ENCODE results near the gene CLDN2.

Gene CLDN2

DNA sequence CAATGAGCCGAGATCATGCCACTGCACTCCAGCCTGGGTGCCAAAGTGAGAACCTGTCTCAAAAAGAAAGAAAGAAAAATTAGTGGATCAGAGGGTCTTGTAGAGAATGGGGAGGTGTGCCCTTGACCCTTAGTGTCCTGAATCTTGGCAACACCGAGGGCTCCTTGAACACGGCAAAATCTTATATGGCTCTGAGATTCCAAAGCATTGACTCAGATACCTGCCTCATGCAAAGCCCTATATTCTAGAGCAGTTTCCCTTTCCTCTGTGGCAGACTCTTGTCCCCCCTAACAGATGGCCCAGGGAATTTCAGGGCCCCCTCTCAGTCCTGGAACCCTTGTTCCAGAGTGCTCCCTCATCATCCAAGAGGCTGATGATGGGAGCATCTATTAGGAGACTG is 6.8 kb downstream of the CLDN2 start:
- no peak for DNase-seq

DNA sequence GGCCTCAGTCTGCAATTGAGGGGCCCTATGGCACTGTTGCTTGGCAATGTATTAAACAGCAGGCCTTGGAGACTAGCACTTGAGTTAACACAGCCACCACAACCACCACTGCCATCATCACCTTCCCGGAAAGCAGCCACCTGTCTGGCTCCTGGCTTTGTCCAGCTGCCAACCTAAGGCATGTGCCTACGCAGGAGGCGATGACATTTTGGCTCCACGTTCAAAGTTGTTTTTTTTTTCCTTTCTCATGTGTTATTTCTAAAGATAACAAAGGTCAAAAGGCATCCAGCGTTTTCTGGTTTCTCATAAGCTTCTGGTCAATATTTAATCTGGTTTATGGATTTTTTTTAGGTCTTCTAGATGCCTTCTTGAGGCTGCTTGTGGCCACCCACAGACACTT is 7.5 kb downstream of the CLDN2 start:
- no peak for DNase-seq

DNA sequence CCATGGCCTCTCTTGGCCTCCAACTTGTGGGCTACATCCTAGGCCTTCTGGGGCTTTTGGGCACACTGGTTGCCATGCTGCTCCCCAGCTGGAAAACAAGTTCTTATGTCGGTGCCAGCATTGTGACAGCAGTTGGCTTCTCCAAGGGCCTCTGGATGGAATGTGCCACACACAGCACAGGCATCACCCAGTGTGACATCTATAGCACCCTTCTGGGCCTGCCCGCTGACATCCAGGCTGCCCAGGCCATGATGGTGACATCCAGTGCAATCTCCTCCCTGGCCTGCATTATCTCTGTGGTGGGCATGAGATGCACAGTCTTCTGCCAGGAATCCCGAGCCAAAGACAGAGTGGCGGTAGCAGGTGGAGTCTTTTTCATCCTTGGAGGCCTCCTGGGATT is 8.0 kb downstream of the CLDN2 start:
- DNase-seq, result no peak

DNA sequence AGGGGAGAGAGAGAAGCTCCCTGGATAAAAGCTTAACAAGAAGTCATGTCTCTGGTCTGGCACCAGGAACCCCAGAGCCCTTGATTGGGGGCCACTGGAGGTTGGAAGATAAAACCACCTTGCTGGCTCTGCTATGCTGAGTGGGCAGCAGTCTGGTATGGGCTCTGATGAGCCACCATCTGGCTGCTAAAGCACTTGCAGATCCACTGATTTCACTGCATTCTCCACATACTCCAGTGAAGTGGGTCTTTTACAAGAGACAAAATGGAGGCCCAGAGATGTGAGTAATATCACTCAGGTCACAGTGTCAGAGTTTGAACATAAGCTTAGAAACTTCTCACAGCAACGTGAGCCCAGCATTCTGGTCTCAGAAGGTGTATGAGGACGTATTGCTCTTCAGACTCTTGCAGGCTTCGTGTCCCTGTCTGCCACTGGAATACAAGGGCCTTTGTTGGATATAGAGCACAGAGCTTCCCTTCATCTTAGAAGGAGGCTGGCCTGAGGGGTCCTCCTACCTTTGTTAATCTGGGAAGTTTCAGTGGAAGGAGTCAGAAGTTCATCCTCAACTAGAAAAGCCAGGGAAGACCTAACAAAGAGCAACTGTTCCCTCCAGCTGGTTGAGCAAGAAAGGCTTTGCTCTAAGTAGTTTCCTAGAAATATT is 11.8 kb downstream of the CLDN2 start:
- DNase-seq, result no peak

DNA sequence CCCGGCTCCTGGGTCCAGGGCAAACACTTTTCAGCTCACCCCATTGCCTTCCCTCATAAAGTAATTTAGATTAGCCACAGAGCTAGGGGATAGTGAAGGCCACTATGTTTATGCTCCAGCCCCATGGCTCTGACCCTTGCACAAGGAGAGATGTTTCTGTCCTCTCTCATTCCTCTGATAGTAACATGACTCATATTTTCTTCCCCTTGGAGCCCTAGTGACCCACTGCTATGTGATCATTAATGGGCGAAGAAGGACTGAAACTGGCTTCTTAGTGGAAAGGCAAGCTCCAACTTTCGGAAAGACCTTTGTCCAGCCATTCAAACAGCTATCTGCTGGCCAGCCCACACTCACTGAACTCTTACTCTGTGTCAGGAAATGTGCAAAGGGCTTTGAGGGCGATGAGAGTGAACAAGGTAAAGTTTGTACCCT is 12.3 kb downstream of the CLDN2 start:
- DNase-seq, result no peak

DNA sequence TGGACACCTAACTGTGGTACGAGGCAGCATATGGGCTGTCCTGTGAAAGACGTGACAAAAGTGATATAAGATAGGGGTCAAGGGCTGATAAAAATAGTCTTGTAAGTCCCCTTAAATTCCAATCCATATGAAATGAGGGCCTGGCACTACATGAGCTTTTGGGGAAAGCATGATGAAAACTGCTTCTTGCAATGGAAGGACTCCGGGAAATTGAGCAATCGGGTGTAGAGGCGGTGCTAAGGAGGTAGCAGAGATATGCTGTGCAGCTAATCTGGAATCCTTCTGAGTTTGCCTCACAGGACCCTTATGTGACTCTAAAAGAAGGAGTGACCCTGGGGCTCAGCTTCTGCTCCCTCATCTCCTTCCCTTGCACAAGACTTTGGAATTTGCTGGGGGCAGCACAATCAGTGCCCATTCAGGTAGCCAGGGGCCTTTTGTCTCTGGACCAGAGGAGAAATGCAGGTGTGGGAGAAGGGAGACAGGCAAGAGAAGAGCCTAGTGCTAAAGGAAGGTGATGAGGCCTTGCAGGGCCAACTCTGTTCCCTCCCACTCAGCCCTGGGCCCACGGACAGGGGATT is 12.8 kb downstream of the CLDN2 start:
- no peak for DNase-seq

DNA sequence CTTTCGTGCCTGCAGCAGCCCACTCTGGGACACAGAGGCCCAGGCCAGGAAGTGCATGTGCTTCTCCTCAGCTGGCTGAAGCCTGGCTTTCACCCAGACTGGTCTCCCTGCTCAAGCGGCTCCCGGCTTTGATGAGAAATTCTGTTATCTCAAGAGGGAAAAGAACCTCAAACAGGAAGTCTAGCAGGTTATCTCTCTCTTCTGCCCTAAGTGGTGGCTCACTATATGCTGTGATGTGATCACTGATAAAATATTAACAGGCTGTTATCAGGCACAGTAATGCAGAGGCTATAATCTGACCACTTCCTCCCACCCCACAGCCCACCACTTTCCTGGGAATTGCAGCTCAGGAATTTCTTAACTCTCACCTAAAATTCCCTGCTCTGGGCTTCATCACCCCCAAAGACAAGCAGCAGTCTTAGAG is 13.3 kb downstream of the CLDN2 start:
- DNase-seq, result no peak

DNA sequence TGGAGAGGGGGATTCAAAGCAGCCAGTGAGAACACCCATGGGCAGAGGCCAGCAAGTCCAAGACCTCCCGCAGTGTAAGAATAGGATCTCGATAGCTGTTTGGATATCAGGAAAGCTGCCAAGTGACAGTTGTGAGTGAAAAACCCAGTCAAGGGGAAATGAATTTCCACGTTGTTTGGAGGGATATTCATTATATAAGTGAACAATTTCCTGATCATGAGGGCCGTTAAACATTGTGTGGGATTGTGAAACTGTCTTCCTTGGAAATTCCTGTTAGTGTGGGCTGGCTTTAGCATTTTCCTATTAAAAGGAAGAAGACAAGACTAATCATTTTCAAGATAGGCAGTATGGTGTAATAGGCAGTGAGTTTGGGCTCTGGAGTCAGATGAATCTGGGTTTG is 15.0 kb downstream of the CLDN2 start:
- no peak for DNase-seq

DNA sequence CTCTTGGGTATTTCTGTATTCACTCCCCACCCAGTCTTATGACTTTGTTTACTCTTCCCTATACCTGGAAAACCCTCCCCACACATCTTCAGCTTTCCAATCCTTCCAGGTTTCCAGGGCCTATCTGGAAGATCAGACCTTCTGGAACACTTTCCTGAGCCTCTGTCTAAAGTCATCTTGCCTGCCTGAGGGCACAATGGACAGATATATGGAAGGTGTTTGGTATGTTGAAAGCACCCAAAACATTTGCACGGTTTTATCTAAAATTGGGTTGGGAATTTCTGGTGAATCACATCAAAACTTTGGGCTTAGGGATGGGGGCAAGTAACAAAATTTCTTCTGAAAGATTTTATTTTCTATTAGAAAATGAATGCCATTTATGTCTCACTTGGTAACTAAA is 16.0 kb downstream of the CLDN2 start:
- DNase-seq, result no peak

DNA sequence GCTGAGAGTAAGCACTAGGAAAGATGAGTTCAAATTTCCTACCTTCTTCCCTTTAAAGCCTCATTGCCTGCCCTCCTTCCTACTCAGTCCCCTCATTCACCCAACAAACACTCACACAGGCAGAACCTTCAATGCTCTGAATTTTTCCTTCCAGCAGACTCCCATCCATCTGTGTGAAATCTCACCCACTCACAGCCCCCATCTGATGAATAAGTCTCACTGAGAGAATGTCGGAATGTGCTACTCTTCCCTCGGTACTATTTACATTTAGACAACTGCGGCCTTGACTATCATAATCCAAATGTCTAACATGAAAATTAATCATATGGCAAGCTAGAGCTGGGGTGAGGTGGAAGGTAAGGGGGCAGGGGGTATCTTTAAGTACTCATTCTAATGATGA is 19.4 kb downstream of the CLDN2 start:
- DNase-seq, result no peak

DNA sequence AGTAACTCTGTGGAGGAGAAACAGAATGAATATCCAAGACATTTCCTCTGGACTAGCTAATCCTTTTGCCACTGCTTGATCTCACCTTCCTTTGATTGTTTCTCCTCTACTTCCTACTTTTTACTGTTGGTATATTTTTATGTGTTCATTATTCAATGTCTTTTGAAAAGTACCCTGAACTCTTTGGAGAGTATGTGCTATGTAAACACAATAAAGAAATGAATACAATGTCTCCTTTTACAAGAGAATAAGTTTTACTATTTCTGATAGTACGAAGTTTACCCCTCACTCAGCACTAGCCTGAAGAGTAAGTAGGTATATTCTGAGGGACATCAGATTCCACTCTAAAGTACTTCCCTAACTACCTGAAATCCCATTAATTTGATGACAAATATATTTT is 19.9 kb downstream of the CLDN2 start:
- DNase-seq, result no peak

DNA sequence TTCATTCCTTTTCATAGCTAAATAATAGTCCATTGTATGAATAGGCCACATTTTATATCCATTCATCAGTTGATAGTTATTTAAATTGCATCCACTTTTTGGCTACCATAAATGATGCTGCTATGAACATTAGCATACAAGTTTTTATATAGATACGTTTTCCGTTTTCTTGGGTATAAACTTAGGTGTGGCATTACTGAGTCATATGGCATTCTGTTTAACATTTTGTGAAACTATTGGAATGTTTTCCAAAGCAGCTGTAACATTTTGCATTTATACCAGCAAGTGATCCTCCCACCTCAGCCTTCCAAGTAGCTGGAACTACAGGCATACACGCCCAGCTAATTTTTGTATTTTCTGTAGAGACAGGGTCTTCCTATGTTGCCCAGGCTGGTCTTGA is 26.3 kb downstream of the CLDN2 start:
- no peak for DNase-seq

DNA sequence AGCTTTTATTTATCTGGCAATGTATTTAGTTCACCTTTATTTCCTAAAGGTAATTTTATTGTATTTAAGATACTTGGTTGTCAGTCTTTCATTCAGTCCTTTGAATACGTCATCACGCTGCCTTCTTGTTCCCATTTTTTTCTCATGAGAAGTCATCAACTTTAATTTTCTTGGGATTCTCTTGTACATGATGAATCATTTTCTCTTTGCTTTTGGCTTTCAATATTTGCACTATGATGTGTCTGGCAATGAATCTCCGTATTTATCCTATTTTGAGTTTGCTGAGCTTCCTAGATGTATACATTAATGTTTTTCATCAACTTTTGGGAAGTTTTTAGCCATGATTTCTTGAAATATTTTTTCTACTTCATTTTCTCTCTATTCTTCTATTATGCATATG is 28.4 kb downstream of the CLDN2 start:
- DNase-seq, result no peak

DNA sequence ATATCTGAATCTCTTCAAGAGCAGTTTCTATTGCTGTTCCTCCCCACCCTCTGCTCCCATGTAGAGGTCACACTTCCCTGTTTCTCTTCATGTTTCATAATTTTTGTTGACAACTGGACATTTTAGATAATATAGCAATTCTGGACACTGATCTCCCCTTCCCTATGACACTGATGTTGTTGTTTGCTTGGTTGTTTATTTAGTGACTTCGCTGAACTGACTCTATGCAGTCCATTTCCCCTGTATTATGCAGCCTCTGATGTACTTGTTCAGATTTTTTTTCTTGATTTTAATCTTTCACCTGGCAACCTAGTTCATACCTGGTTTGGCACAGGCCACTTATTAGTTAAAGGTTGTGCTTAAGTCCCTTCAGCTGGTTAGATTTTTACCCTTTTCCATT is 29.2 kb downstream of the CLDN2 start:
- no peak for DNase-seq

DNA sequence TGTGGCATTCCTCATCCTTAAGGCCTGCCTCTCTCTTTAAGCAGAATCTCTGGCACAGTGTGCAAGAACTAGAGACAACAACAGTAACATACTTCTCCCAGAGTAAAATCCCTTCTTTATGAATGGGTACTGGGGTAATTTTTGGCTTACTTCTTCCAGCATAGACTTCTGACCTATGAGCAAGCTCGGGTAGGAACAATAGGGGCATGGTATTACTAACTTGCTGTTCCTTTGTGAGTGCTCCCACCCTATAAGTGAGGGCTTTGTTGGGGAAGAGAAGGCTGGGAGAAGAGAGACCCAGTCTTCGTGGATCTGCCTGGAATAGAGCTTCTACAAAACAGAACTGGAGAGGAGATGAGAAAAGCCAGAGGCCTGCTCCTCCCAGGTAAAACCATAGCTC is 30.2 kb downstream of the CLDN2 start:
- DNase-seq, result no peak

DNA sequence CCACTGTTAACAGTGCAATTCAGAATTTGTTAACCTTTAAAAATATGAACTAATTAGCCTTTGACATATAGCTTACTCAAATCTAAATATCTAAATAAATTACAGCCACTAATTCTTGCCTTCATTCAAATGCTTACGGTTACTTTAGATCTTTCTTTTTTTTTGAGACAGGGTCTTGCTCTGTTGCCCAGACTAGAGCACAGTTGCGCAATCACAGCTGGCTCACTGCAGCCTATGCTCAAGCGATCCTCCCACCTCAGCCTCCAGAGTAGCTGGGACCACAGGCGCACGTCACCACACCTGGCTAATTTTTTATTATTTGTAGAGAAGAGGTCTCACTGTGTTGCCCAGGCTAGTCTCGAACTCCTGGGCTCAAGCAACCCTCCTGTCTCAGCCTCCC is 31.0 kb downstream of the CLDN2 start:
- DNase-seq, result no peak

DNA sequence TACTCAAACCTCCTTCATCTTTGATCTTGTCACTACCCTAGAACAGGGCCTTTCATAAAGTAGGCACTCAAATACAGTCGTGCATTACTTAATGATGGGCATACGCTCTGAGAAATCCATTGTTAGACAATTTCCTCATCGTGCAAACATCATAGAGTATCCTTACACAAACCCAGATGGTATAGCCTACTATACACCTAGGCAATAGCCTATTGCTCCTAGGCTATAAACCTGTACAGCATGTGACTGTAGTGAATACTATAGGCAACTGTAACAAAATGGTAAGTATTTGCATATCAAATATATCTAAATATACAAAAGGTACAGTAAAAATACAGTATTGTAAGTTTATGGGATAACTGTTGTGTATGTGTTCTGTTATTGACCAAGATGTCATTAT is 31.9 kb downstream of the CLDN2 start:
- no peak for DNase-seq

DNA sequence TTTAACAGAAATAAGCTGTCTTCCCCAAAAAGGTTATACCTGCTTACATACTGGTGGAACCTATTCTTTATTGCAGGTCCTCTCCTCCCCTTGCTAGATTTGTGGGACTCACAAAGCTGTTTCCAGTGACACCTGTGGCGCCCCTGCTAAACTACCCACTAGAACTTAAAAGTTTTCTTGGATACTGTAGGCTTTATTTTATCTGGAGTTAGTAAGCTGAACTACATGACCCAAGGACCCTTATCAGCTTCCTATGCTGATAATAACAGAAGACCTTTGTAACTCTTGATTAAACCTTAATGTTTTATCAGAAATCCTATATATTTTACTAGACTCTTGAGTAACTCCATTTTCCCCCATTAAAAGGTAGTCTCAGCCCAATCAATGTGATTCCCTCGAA is 32.3 kb downstream of the CLDN2 start:
- DNase-seq, result no peak

DNA sequence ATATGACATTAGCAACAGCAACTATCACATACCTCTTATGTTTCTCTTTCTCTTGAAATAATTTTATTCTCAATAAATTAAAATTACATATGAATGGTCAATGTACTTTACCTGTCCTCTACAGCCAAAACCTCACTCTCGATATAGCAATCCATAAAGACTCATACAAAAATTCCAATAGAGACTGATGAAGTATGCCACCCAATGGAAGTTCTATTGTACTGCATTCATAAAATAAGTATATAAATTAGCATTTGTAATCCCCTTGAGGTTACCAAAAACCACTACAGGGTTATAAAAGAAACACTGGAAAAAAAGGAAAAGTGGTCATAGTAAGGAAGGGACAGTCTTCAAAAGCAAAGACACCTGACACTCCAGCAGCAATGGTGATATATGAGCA is 32.8 kb downstream of the CLDN2 start:
- no peak for DNase-seq

DNA sequence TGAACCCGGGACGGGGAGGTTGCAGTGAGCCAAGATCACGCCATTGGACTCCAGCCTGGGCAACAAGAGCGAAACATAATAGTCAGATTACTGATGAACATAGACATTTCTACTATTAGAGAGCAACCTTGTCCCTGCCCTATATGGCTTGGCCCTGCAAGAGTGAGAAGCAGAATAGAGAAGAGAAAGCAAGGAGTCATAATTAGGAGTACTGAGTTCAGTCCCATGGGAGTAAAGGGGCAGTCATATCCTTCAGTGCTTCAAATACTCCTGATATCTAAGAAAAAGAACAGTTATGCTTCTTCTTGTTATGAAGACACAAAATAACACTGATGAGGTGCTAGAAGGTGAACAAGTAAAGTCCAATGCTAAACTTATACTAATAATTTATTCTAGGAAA is 33.8 kb downstream of the CLDN2 start:
- no peak for DNase-seq

DNA sequence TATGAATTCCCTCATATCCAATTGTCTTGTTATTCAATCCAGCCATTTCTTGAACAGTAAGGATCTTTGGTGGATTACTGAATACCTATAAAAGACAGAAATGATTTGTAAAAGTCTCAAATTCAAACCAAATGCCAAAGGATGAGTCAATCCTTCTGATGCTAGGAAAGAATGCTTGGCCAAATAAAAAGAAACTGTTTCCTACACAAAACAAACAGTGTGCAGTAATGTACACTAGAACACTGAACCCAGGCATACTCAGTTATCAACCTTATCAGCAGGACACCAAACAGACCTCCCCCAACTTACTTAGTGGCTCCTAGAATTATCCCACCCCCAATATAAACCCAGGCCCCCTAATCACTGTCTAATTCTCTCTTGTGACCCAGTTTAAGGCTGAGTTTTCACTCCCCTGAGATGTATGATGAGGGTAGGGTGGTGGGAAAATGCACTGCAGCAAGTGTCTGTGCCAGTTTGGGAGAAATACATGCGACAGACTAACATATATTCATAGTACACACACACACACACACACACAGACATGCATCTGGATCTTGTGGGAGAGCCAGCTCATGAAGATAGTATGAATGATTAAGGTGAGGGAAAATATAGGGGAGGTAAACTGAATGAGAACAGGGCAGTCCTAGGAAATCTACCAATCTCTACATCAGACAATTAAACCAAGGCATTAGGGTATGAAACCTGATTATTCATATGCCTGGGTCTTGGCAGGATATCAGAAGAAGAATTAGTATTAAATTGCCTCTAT is 35.0 kb downstream of the CLDN2 start:
- no peak for DNase-seq

DNA sequence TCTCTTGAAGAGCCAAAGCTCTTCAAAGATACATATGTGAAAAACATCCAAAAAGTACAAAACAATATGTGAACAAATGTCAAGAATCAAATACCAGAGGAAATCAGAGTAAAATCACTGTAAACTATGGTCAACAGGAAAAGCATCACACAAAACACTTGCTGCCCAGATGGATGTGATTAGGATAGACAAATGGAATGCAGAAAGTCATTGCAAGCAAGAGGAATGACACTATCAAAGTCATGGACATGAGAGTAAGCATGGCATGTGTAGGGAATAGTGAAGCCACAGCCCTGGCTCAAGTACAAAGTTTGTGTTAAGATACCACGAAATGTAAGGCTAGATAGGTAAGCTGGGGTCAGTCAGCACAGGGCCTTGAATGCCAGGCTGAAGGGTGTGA is 37.7 kb downstream of the CLDN2 start:
- no peak for DNase-seq

DNA sequence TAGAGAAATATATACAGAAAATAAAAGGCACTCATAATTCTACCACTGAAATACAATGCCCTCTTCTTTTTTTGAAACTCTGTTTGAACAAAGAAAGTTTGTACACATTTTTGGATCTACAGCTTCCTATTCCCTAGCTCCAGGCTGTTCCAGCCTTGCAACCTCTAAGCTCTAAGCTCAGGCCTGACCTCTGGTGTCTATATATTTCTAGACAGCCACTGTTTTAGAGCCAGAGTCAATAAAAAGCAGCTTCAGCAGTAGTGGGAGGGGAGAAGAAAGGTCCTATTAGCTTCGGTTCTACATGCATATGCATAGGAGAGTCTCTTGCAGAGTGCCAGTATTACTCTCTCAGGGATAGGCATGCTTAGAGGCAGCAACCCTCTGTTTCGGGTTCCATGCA is 39.7 kb downstream of the CLDN2 start:
- no peak for DNase-seq

DNA sequence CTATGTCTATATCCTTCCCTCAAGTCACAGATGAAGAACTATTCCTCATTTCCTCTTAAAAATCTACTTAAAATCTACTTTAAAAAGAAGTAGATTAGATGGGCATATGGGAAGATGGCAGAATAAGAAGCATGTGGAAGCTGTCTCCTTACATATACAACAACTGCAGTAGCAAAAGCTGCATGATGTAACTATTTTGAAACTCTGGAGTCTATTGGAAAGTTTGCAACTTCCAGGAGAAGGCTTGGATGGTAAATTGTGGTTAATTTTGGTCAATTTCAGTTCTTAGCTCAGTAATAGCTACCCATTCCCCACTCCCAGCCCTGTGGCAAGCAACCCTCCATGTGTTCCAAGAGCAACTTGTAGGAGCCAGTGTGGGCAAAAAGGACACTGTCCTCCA is 42.9 kb downstream of the CLDN2 start:
- no peak for DNase-seq

DNA sequence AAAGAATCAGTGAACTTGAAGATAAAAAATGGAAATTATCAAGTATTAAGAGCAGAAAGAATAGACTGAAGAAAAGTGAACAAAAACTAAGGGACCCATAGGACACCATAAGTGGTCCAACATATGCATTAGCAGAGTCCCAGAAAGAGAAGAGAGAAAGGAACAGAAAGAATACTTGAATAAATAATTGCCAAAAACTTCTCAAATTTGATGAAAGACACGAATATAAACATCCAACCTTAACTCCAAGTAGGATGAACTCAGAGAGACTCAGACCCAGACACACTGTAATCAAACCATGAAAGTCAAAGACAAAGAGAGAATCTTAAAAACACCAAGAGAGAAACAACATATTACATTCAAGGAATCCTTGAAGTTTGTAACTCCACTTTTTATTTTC is 44.1 kb downstream of the CLDN2 start:
- DNase-seq, result no peak

Measured in activated CD8-positive, alpha-beta memory T cell treated with anti-CD3 and anti-CD28 coated beads for 24 hours (primary cell).